ES-I3 (cell line): ENCODE results near the gene CCDC71.

Source experiments
- H3K36me3 ChIP-seq: 2 replicates; pipeline ENCODE4 v1.6.1; 2013; ENCODE audit warnings: mild to moderate bottlenecking, low read length, control low read depth, moderate library complexity; ENCODE audit not compliant: insufficient read depth
- H3K4me1 ChIP-seq: 2 replicates; pipeline ENCODE4 v1.6.1; 2013; ENCODE audit warnings: mild to moderate bottlenecking, control low read depth, low read length; ENCODE audit not compliant: insufficient read depth
- H3K9ac ChIP-seq: 2 replicates; pipeline ENCODE4 v1.6.1; 2013; ENCODE audit warnings: low read depth, mild to moderate bottlenecking, low read length, moderate library complexity
- H3K9me3 ChIP-seq: 2 replicates; pipeline ENCODE4 v1.6.1; 2013; ENCODE audit warnings: mild to moderate bottlenecking, low read length, moderate library complexity; ENCODE audit not compliant: control insufficient read depth, insufficient read depth

Gene CCDC71

GRCh38 chr3:49161197-49161596 lies 4.9 kb downstream of the CCDC71 start:
- Histone ChIP-seq H3K9ac (no peak overlapping the region), H3K4me1 (peaks cover 3% of the 10 kb centered on the region; the same call in 1 of the 2 replicates), H3K36me3 (peaks cover 5% of the 10 kb centered on the region), H3K9me3 (no peaks in the 10 kb centered on the region)

- Histone ChIP-seq H3K36me3 (peaks cover 5% of the 10 kb centered on the region), H3K9ac (no peak overlapping the region), H3K9me3 (no peaks in the 10 kb centered on the region), H3K4me1 (no peaks in the 10 kb centered on the region)
Measured at GRCh38 chr3:49158792-49159191, 7.3 kb downstream of the CCDC71 start.

GRCh38 chr3:49158103-49158709 lies 7.9 kb downstream of the CCDC71 start:
- Histone ChIP-seq H3K4me1 (no peaks in the 10 kb centered on the region), H3K36me3 (no peaks in the 10 kb centered on the region), H3K9ac (no peak overlapping the region), H3K9me3 (no peaks in the 10 kb centered on the region)

GRCh38 chr3:49157289-49157688 lies 8.8 kb downstream of the CCDC71 start:
- Histone ChIP-seq H3K4me1 (no peaks in the 10 kb centered on the region), H3K9ac (no peak overlapping the region), H3K9me3 (no peaks in the 10 kb centered on the region), H3K36me3 (no peaks in the 10 kb centered on the region)

GRCh38 chr3:49153349-49153912 lies 12.7 kb downstream of the CCDC71 start:
- H3K4me1 ChIP-seq, result no peaks in the 10 kb centered on the region
- no peak overlapping the region for H3K9ac ChIP-seq
- no peaks in the 10 kb centered on the region for H3K36me3 ChIP-seq

GRCh38 chr3:49151610-49152009 lies 14.5 kb downstream of the CCDC71 start:
- no peaks in the 10 kb centered on the region for H3K9me3 ChIP-seq
- H3K36me3 ChIP-seq, result no peaks in the 10 kb centered on the region
- H3K4me1 ChIP-seq, result no peaks in the 10 kb centered on the region
- H3K9ac ChIP-seq, result no peak overlapping the region

More at GRCh38 chr3:49153349-49153912, 12.7 kb downstream of the CCDC71 start:
- no peaks in the 10 kb centered on the region for H3K9me3 ChIP-seq

GRCh38 chr3:49148159-49148558 lies 18.0 kb downstream of the CCDC71 start:
- no peaks in the 10 kb centered on the region for H3K4me1 ChIP-seq
- no peaks in the 10 kb centered on the region for H3K9me3 ChIP-seq
- no peak overlapping the region for H3K9ac ChIP-seq
- no peaks in the 10 kb centered on the region for H3K36me3 ChIP-seq

GRCh38 chr3:49140080-49140479 lies 26.1 kb downstream of the CCDC71 start:
- no peaks in the 10 kb centered on the region for H3K36me3 ChIP-seq
- H3K9me3 ChIP-seq, result no peaks in the 10 kb centered on the region; the same call in 1 of the 2 replicates
- no peak overlapping the region for H3K9ac ChIP-seq
- no peaks in the 10 kb centered on the region for H3K4me1 ChIP-seq

GRCh38 chr3:49135499-49135898 lies 30.6 kb downstream of the CCDC71 start:
- Histone ChIP-seq H3K4me1 (peaks cover 4% of the 10 kb centered on the region), H3K9me3 (no peaks in the 10 kb centered on the region), H3K36me3 (no peaks in the 10 kb centered on the region), H3K9ac (no peak overlapping the region)

GRCh38 chr3:49134471-49135265 lies 31.5 kb downstream of the CCDC71 start:
- no peaks in the 10 kb centered on the region for H3K9me3 ChIP-seq
- no peak overlapping the region for H3K9ac ChIP-seq

GRCh38 chr3:49133226-49133951 lies 32.7 kb downstream of the CCDC71 start:
- no peaks in the 10 kb centered on the region for H3K36me3 ChIP-seq
- H3K9ac ChIP-seq, result peak overlapping the region; percentile 91
- H3K9me3 ChIP-seq, result no peaks in the 10 kb centered on the region
- H3K4me1 ChIP-seq, result peaks cover 4% of the 10 kb centered on the region

More at GRCh38 chr3:49134471-49135265, 31.5 kb downstream of the CCDC71 start:
- Histone ChIP-seq H3K4me1 (peaks cover 4% of the 10 kb centered on the region), H3K36me3 (no peaks in the 10 kb centered on the region)

- no peaks in the 10 kb centered on the region for H3K36me3 ChIP-seq
- peak within 1 kb of the TSS; percentile 91 for H3K9ac ChIP-seq
- H3K4me1 ChIP-seq, result peaks cover 4% of the 10 kb centered on the region
- H3K9me3 ChIP-seq, result no peaks in the 10 kb centered on the region
Measured at GRCh38 chr3:49132437-49133225, 33.5 kb downstream of the CCDC71 start, which contains the start of gene LAMB2. Gene LAMB2 (minus strand): TSS chr3:49133050. CDS start chr3:49132867, 183 bp downstream.

- Histone ChIP-seq H3K9me3 (no peaks in the 10 kb centered on the region), H3K36me3 (no peaks in the 10 kb centered on the region), H3K4me1 (peaks cover 4% of the 10 kb centered on the region), H3K9ac (peak overlapping the region; percentile 91)
Measured at GRCh38 chr3:49132073-49132436, 34.1 kb downstream of the CCDC71 start.

- Histone ChIP-seq H3K9ac (no peak overlapping the region), H3K36me3 (no peaks in the 10 kb centered on the region)
Measured at GRCh38 chr3:49131576-49131975, 34.6 kb downstream of the CCDC71 start.

More at GRCh38 chr3:49131576-49131975, 34.6 kb downstream of the CCDC71 start:
- peaks cover 4% of the 10 kb centered on the region for H3K4me1 ChIP-seq
- no peaks in the 10 kb centered on the region for H3K9me3 ChIP-seq
